ENCODE results near the gene KNDC1. TPM values are rescaled to one million over a fixed set of nuclear protein-coding genes. Genes with fewer than 3 reads are reported as not detected.

Gene KNDC1
- total RNA-seq, 4 donors from 2014 or later: 0.27 to 1.7 TPM; not detected in 2

DNA sequence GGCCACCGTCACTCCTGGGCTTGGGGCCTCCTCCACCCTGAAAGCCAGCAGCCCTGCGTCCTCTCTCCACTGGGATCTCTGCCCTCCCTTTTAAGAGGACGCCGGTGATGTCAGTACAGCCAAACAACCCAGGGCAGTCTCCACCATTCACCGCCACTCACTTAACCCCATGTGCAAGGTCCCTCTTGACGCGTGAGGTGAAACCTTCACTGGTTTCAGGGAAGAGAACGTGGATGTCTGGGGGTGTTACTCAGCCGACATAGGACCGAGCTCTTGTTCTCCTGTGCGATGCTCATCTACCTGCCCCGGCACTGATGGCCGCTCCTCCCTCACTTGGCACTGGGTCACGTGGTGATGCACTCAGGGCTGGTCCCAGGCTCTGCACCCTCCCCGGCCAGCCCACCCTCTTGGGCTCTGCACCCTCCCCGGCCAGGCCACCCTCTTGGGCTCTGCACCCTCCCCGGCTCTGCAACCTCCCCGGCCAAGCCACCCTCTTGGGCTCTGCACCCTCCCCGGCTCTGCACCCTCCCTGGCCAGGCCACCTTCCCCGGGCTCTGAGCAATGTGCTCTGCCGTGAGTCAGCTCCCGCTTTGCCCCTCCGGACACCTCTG, 36.2 kb upstream of the KNDC1 start:
- no peaks in the 10 kb centered on the region for H3K9me3 ChIP-seq
- no peaks in the 10 kb centered on the region for H3K4me1 ChIP-seq
- no peaks in the 10 kb centered on the region for H3K36me3 ChIP-seq
- no peak overlapping the region for H3K27ac ChIP-seq
- no peak for DNase-seq
- TF ChIP-seq, protein P1, sequence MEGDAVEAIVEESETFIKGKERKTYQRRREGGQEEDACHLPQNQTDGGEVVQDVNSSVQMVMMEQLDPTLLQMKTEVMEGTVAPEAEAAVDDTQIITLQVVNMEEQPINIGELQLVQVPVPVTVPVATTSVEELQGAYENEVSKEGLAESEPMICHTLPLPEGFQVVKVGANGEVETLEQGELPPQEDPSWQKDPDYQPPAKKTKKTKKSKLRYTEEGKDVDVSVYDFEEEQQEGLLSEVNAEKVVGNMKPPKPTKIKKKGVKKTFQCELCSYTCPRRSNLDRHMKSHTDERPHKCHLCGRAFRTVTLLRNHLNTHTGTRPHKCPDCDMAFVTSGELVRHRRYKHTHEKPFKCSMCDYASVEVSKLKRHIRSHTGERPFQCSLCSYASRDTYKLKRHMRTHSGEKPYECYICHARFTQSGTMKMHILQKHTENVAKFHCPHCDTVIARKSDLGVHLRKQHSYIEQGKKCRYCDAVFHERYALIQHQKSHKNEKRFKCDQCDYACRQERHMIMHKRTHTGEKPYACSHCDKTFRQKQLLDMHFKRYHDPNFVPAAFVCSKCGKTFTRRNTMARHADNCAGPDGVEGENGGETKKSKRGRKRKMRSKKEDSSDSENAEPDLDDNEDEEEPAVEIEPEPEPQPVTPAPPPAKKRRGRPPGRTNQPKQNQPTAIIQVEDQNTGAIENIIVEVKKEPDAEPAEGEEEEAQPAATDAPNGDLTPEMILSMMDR (IDR thresholded peaks at IDR 0.05): no peak
- no peak for TF ChIP-seq POLR2A (IDR thresholded peaks at IDR 0.05)
- no peaks in the 10 kb centered on the region for H3K27me3 ChIP-seq
- H3K4me3 ChIP-seq: no peak overlapping the region

DNA sequence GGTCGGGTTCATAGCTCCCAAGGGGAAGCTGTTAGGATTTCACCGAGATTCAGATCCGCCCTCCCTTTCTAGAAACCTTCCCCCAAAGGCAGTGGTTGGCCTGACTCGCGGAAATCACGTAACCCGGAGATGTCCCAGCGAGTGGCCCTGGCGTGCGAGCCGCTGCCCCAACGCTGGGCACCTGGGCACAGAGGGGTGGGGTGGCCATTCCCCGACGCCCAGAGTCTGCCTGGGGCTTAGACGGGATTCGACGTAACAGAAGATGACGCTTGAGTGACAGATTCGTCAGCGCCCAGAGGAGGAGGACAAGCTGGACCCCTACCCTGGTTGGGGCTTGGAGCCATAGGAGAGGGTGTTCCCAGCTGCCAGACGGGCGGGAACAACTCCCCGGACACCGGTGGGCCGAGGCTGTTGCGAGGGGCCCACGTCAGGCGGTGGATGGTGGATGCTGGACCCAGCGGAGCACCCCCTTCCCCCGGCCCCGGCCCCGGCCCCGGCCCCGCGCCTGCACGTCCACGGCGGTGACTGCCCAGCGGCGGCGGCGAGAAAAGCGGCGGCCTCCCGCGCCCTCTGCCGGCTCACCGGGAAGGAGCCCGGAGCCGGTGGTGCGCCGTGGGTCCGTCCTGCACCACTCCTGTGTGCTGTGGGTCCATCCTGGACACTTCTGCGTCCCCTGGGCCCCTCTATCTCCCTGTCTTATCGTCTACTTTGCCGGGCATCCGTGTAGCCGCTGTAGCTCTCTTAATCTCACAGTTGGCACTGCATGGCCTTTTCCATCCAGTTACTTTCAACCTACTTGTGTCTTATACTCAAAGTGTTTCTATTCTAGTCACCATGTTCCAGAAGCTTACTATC, 35.4 kb upstream of the KNDC1 start:
- no peak overlapping the region for H3K27ac ChIP-seq
- no peak for TF ChIP-seq POLR2A (IDR thresholded peaks at IDR 0.05)
- TF ChIP-seq, protein P1 (IDR thresholded peaks at IDR 0.05): peak in 4 of 6 experiments; percentile 21 to 38 (median 32)
- H3K4me3 ChIP-seq: no peak overlapping the region
- H3K36me3 ChIP-seq: no peaks in the 10 kb centered on the region
- H3K4me1 ChIP-seq: no peaks in the 10 kb centered on the region
- DNase-seq: no peak
- H3K27me3 ChIP-seq: no peaks in the 10 kb centered on the region
- no peaks in the 10 kb centered on the region for H3K9me3 ChIP-seq

DNA sequence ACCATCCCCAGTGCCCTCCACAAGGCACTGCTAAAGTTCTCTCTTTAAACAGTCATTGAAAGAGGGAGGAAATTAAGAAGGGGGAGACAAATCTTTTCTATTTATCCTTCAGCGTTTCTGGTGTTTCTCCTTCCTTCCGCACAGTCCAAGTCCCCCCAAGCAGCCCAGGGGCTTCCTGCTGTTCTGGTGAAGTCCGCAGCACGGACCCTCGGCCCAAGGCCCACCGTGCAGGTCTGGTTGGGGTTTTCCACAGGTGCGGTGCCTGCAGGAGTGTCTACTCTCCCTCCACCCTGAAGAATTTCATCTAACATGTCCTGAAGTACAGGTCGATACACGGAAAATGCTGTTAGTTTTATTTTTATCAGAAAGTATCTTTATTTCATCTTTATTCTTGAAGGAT, 34.1 kb upstream of the KNDC1 start:
- H3K27ac ChIP-seq: no peak overlapping the region
- H3K4me3 ChIP-seq: no peak overlapping the region
- H3K4me1 ChIP-seq: no peaks in the 10 kb centered on the region
- DNase-seq: no peak
- TF ChIP-seq, protein P1 (IDR thresholded peaks at IDR 0.05): no peak
- no peak for TF ChIP-seq POLR2A (IDR thresholded peaks at IDR 0.05)
- H3K36me3 ChIP-seq: no peaks in the 10 kb centered on the region
- no peaks in the 10 kb centered on the region for H3K27me3 ChIP-seq
- no peaks in the 10 kb centered on the region for H3K9me3 ChIP-seq

DNA sequence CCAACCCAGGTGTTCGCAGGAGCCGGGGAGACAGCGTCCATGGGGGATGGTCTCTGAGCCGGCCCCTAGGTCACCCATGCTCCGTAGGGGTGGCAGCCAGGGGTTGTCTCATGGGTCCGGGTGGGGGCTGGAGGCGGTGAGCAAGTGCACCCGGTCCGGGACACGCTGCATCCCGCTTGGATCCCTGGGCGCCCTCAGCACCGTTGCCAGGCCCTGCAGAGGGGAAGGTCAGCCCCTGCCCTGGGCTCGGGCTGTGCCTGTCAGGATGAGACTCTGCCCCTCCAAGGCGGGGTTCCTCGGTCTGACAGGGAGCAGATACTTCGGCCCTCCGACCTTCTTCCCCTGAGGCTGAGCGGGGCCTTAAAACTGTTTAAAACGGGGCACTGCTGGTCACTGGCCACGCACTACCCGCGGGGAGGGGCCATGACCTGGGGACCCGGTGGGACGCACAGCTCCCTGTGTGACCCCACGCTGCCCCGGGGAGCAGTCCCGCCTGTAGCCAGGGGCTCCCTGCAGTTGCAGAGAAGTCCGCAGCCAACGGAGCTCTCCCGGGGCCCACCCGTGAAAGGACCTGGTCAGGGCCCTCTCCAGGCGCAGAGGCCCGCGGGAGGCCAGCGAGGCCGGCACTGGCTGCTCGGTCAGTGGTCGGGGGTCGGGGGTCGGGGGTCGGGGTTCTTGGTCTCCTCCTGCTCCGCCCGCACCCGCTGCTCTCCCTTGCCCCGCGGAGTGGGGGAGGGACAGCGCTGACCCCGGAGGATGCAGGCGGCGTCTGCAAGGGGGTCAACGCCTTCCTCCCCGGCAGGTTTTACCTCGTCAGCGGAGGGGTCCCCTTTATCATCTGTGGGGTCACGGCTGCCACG, 33.4 kb upstream of the KNDC1 start:
- no peak for TF ChIP-seq POLR2A (IDR thresholded peaks at IDR 0.05)
- TF ChIP-seq, protein P1 (IDR thresholded peaks at IDR 0.05): no peak
- Histone ChIP-seq H3K4me3 (no peak overlapping the region), H3K4me1 (no peaks in the 10 kb centered on the region), H3K27ac (no peak overlapping the region), H3K27me3 (no peaks in the 10 kb centered on the region), H3K9me3 (no peaks in the 10 kb centered on the region), H3K36me3 (no peaks in the 10 kb centered on the region)
- DNase-seq: peak in 1 of 3 donors; percentile 33

DNA sequence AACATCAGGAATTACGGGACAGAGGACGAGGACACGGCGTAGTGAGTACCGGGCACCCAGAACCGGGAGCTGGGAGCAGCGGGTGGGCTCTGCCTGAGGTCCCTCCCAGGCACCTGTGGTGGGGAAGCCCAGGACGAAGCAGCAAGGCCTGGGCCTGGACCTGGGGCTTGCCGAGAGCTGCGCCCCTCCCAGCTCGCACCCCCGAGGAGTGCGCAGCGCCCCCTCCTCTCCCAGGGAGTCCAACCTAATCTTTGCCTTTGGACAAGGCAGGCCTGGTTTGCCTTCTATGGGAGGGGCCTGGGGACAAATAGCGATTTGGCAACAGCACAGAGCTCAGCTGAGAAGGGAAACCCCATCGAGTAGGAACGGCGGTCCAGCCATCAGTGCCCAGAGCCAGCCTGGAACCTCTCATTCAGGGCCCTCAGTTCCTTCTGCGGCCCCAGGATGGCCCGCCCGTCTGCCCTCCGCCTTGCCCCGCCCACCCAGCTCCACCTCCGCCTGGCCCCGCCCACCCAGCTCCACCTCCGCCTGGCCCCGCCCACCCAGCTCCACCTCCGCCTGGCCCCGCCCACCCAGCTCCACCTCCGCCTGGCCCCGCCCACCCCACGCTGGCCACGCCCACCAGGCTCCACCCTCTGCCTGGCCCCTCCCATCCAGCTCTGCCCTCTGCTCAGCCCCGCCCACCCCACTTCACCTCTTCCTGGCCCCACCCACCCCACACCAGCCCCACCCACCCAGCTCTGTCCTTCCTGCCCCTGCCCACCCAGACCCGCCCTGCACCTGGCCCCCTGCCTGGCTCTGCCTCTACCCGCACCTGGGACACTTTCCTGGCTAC, 32.5 kb upstream of the KNDC1 start:
- Histone ChIP-seq H3K4me1 (no peaks in the 10 kb centered on the region), H3K36me3 (no peaks in the 10 kb centered on the region), H3K9me3 (no peaks in the 10 kb centered on the region), H3K4me3 (no peak overlapping the region), H3K27ac (no peak overlapping the region), H3K27me3 (no peaks in the 10 kb centered on the region)
- TF ChIP-seq, protein P1 (IDR thresholded peaks at IDR 0.05): no peak
- no peak for TF ChIP-seq POLR2A (IDR thresholded peaks at IDR 0.05)
- DNase-seq: peak in 1 of 3 donors; percentile 41

All from Peyer's patch (tissue), 4 donors.